HG03175 (cell line): ENCODE measurements around the gene UBR2.
"Not testable (repeated sequence)": the region's sequence is repeated elsewhere in the genome, so short reads cannot be mapped to it uniquely, and the experiment has no call there.

ENCODE experiments used
- ATAC-seq: cut with Tn5 transposase; IDR thresholded peaks from one replicate; pipeline ENCODE4 v1.9.1; 2021; ENCODE audit warnings: mild to moderate bottlenecking, moderate library complexity; ENCODE audit not compliant: unreplicated experiment

Gene UBR2

GRCh38 chr6:42722497-42722896, 158.7 kb downstream of the UBR2 start, which contains the start of gene PRPH2:
PRPH2 (minus strand) TSS chr6:42722597; CDS start chr6:42722334, 263 bp downstream.
- ATAC-seq: no peak

DNA sequence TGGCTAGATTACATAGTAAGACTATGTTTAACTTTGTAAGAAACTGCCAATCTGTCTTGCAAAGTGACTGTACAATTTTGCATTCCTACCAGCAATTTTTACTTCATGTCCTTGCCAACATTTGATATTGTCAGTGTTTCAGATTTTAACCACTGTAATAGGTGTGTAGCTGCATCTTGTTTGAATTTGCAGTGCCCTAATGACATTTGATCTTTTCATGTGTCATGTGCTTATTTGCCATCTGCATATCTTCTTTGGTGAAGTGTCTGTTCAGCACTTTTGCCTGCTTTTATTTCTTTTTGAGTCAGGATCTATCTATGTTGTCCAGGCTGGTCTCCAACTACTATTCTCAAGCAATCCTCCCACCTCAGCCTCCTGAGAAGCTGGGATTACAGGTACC, 161.0 kb downstream of the UBR2 start:
- ATAC-seq: no peak

DNA sequence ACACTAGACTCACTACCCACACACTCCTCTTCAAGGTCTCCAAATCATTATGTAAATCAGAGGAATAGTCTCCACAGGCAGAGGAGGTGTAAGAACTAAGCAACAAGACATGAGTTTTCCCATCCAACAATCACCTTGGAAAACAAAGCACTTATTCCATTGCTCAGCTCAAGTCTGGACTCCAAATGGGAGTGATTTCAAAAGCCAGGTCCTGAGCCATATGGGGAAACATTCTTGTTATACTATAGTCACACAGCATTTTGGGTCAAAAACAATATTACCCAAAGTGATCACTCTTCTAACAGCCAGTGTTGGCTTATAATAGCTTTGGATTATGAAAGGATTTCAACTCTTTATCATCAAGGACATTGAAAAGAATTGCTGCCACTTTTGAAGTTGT, 162.2 kb downstream of the UBR2 start:
- no peak for ATAC-seq

GRCh38 chr6:42726485-42727086, 162.8 kb downstream of the UBR2 start:
- peak; percentile 88 for ATAC-seq

DNA sequence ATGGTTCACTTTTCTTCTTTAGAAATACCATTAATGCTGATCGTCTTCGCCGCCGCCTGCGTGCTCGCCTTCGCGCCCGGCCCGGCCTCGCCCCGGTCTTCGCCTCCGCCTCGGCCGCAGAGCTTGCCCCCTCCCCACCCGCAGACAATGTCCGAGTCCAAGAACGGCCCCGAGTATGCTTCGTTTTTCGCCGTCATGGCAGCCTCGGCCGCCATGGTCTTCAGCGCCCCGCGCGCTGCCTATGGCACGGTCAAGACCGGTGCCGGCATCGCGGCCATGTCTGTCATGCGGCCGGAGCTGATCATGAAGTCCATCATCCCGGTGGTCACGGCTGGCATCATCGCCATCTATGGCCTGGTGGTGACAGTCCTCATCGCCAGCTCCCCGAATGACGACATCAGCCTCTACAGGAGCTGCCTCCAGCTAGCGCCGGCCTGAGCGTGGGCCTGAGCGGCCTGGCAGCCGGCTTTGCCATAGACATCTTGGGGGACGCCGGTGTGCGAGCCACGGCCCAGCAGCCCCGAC, 163.3 kb downstream of the UBR2 start:
- peak; percentile 7 for ATAC-seq

- no peak for ATAC-seq
Observed at GRCh38 chr6:42727627-42728026, 163.8 kb downstream of the UBR2 start.

- ATAC-seq: no peak
Observed at GRCh38 chr6:42729731-42730130, 165.9 kb downstream of the UBR2 start.

- not testable (repeated sequence) for ATAC-seq
Observed at GRCh38 chr6:42733867-42734481, 170.1 kb downstream of the UBR2 start.

DNA sequence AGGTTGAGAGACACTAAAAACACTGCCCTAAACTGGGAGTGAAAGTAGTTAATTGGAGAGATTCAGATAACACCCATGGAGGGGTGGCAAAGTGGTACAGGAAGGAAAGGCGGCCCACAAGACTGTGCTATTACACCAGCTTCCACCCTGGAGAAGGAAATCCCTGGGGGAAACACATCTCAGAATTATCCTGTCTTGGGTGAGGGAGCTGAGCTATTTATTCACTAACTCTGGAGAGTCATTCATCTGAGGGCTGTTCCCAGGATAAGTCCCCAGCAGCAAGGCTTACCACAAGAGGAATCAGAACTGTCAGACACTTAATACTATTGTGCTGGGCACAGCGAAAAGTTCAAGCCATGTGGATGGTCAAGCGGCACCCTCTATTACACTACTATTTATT, 172.1 kb downstream of the UBR2 start:
- no peak for ATAC-seq

DNA sequence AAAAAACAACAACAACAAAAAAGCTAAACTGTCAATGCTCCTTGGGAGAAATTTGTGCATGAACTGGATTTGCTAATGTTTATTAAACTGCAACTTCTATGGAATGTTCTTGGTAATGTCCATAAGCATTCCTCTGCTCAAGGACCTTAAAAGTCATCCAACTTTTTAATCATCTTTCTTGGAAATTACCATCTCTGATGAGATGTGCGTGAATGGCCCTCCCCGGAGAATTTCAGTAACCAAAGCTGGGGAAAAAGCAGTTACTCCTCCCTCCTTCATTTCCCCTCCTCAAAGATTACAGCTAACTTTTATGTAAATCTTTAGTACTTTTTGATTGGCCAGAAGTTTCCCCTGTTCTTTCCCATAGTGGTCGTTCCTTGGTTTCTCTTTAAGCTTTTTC, 176.9 kb downstream of the UBR2 start:
- no peak for ATAC-seq

DNA sequence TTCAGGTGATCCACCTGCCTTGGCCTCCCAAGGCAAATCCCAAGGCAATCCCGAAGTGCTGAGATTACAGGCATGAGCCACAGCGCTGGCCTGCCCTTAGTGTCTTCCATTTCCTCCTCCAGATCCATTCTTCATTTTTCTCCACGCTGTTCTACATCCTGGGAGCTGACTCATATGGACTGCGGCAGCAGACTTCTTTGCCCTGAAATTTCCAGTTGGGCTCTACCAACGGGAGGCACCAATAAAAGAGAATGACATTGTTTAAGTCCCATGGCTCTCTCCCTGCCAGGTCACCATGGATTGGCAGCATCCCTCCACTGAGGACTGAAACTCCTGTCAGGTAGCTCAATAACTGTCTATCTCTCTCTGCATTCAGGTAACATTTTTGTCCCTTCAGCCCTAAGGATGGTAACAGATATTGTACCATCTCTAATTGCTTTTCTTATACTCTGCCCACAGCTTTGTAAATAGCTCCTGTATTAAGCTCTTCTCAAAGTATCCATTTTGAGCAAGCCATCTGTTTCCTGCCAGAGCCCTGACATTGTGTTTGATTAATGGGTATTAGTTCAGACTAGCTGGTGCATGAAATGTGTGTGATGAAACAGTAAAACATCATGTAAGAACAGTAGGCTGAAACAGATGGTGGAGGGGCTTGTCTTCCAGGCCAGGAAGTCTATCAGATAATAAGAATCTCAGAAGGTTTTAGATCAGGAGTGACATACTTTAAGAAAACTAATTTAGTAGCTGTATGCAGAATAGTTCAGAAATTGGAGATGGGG, 178.5 kb downstream of the UBR2 start:
- ATAC-seq: no peak
